ENCODE data around the gene KIF25. TPM values are rescaled to one million over a fixed set of nuclear protein-coding genes. Genes with fewer than 3 reads are reported as not detected.

Gene KIF25
- total RNA-seq, 2 experiments from 2014 or later: not detected

DNA sequence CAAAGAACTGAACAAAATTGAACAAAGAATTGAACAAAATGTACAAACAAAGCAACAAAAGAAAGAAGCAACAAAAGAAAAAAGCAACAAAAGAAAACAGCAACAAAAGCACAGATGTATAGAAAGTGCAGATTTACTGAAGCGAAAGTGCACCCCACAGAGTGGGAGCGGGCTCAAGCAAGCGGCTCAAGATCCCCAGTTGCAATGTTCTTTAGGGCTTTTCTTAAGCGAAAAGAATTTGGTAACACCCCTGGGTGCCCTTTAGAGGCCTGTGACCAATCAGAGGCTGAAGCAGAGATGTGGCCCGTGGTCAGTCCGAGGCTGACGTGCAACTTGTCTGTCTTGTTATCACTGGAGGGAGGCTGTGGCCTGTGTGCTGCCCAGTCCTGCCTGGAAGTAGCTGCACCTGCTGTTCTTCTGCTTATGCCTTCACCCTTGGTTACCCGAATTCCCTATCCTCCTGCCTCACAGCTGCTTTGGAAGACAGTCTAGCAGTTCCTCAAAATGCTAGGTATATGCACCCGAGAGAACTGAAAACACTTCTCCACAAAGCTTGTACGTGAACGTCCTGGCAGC lies 13.2 kb upstream of the KIF25 start:
- Mint-ChIP-seq H3K4me3 (no peak overlapping the region), H3K9me3 (no peaks in the 10 kb centered on the region)

GRCh38 chr6:167984876-167985604 lies 12.4 kb upstream of the KIF25 start:
- H3K4me1 Mint-ChIP-seq: no peaks in the 10 kb centered on the region
- no peak for DNase-seq
- no peaks in the 10 kb centered on the region for H3K27me3 Mint-ChIP-seq
- no peaks in the 10 kb centered on the region for H3K36me3 Mint-ChIP-seq
- no peak overlapping the region for H3K27ac Mint-ChIP-seq
- no peaks in the 10 kb centered on the region for H3K9me3 Mint-ChIP-seq
- H3K4me3 Mint-ChIP-seq: no peak overlapping the region

More for the DNA sequence above, 13.2 kb upstream of the KIF25 start:
- Mint-ChIP-seq H3K4me1 (no peaks in the 10 kb centered on the region), H3K27me3 (peaks cover 2% of the 10 kb centered on the region), H3K27ac (no peak overlapping the region), H3K36me3 (no peaks in the 10 kb centered on the region)
- no peak for DNase-seq

DNA sequence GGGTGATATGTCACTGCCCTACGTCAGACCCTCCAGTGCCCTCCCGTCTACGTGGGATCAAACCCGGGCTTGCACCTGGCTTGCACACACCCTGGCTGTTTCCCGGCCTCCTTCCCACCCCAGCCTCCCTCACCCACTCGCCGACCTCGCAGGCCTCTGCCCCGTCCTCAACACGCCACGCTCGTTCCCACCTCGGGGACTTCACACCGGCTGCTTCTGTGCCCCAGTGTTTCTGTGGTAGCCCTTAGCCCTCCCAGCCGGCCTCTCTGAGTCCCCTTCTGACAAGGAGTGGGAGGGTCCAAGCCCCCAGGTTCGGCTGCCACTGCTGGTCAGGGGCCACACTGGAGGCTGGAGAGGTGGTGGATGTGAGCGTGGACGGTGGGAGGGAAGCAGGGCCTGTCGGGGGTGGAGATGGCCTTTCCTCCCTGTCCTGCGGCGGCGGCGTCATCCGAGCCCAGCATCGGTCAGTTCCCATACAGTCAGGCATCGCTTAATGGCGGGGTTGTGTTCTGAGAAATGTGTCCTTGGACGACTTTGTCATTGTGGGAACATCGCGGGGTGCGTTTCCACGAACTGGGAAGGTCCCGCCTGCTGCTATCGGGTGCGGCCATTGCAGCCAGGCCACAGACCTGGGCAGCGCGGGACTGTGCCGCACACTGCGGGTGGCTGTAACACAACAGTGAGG lies 11.4 kb upstream of the KIF25 start:
- H3K27me3 Mint-ChIP-seq: no peaks in the 10 kb centered on the region
- H3K36me3 Mint-ChIP-seq: no peaks in the 10 kb centered on the region
- no peak for DNase-seq
- H3K4me3 Mint-ChIP-seq: no peak overlapping the region
- H3K9me3 Mint-ChIP-seq: no peaks in the 10 kb centered on the region
- no peaks in the 10 kb centered on the region for H3K4me1 Mint-ChIP-seq
- H3K27ac Mint-ChIP-seq: no peak overlapping the region

- H3K27ac Mint-ChIP-seq: no peak overlapping the region
- DNase-seq: no peak
- H3K27me3 Mint-ChIP-seq: no peaks in the 10 kb centered on the region
- H3K36me3 Mint-ChIP-seq: no peaks in the 10 kb centered on the region
- H3K9me3 Mint-ChIP-seq: no peaks in the 10 kb centered on the region
- no peak overlapping the region for H3K4me3 Mint-ChIP-seq
- H3K4me1 Mint-ChIP-seq: no peaks in the 10 kb centered on the region
Observed at GRCh38 chr6:167987396-167988153, 9.9 kb upstream of the KIF25 start.

GRCh38 chr6:167988154-167988495 lies 9.3 kb upstream of the KIF25 start:
- H3K27ac Mint-ChIP-seq: no peak overlapping the region
- H3K27me3 Mint-ChIP-seq: no peaks in the 10 kb centered on the region
- no peaks in the 10 kb centered on the region for H3K36me3 Mint-ChIP-seq
- no peaks in the 10 kb centered on the region for H3K4me1 Mint-ChIP-seq
- no peak for DNase-seq
- H3K4me3 Mint-ChIP-seq: no peak overlapping the region
- no peaks in the 10 kb centered on the region for H3K9me3 Mint-ChIP-seq

GRCh38 chr6:167988945-167989841 lies 8.3 kb upstream of the KIF25 start:
- H3K27ac Mint-ChIP-seq: no peak overlapping the region
- peaks cover 5% of the 10 kb centered on the region for H3K27me3 Mint-ChIP-seq
- H3K9me3 Mint-ChIP-seq: no peaks in the 10 kb centered on the region
- H3K4me1 Mint-ChIP-seq: no peaks in the 10 kb centered on the region
- H3K4me3 Mint-ChIP-seq: no peak overlapping the region
- H3K36me3 Mint-ChIP-seq: no peaks in the 10 kb centered on the region
- no peak for DNase-seq

DNA sequence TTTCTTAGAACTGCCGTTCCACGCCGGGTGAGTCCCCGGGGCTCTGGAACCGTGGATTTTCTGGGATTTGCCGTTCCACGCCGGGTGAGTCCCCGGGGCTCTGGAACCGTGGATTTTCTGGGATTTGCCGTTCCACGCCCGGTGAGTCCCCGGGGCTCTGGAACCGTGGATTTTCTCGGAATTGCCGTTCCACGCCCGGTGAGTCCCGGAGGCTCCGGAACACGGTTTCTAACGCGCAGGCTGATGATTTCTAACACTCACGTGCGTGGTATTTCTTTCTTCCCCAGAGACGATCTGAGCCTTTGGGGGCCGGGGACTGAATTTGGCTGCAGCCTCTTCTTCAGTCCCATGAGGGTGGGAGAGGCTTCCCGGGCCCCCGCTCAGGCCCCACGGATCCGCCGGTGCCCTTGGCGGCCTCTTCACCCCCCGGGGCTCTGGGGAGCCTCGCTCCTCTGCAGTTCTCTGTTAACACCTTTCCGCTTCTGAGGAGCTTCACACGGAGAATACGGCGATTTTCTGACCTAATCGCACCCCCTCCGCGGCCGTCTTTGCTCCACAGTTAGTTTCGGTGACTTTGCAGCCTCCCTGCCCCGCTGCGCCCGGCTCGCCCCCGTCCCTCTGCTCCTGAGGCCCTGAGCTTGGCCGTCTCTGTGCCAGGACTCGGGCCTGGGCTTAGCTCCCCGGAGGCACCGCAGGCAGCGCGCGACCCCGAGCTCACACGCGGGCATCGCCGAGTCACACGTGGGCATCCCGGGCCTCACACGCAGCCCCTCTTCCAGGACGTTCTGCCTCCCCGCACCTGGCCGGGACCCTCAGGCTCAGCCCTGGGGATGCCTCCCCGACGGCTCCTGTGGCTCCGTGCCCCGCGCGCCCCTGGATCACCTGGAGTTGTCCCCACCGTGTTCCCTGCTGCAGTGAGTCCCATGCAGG lies 7.2 kb upstream of the KIF25 start:
- no peak overlapping the region for H3K27ac Mint-ChIP-seq
- H3K4me3 Mint-ChIP-seq: no peak overlapping the region
- DNase-seq: no peak
- H3K36me3 Mint-ChIP-seq: no peaks in the 10 kb centered on the region
- no peaks in the 10 kb centered on the region for H3K4me1 Mint-ChIP-seq
- H3K9me3 Mint-ChIP-seq: no peaks in the 10 kb centered on the region
- H3K27me3 Mint-ChIP-seq: peaks cover 5% of the 10 kb centered on the region

DNA sequence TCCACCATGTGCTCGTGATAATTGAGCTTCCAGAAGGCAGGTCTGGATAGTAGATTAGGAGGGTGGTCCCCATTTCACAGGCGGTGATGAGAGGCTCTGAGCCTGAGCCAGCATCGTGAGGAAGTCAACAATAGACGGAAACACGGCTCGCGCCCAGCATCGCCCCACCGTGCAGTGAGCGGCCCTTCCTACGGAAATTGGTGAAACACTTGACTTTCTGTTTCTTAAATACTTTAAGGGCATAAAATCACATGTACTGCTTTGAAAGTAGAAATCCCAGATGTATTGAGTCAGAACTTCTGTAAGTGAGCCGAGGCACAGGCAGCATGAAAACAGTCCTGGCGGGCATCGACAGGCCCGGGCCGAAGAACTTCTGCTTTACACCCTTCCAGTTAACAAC lies 4.3 kb upstream of the KIF25 start:
- no peak for DNase-seq
- Mint-ChIP-seq H3K9me3 (no peaks in the 10 kb centered on the region), H3K36me3 (no peaks in the 10 kb centered on the region), H3K4me1 (no peaks in the 10 kb centered on the region), H3K27me3 (peaks cover 9% of the 10 kb centered on the region), H3K4me3 (no peak overlapping the region), H3K27ac (no peak overlapping the region)

GRCh38 chr6:167993831-167994230 lies 3.6 kb upstream of the KIF25 start:
- H3K4me3 Mint-ChIP-seq: no peak overlapping the region
- H3K36me3 Mint-ChIP-seq: no peaks in the 10 kb centered on the region
- H3K9me3 Mint-ChIP-seq: no peaks in the 10 kb centered on the region
- no peaks in the 10 kb centered on the region for H3K4me1 Mint-ChIP-seq
- DNase-seq: no peak
- H3K27ac Mint-ChIP-seq: no peak overlapping the region
- H3K27me3 Mint-ChIP-seq: peaks cover 9% of the 10 kb centered on the region

GRCh38 chr6:167995302-167995701 lies 2.2 kb upstream of the KIF25 start:
- H3K4me3 Mint-ChIP-seq: no peak overlapping the region
- H3K27ac Mint-ChIP-seq: no peak overlapping the region
- DNase-seq: no peak
- H3K27me3 Mint-ChIP-seq: peaks cover 9% of the 10 kb centered on the region
- no peaks in the 10 kb centered on the region for H3K36me3 Mint-ChIP-seq
- H3K4me1 Mint-ChIP-seq: no peaks in the 10 kb centered on the region
- no peaks in the 10 kb centered on the region for H3K9me3 Mint-ChIP-seq

- Mint-ChIP-seq H3K27me3 (peaks cover 9% of the 10 kb centered on the region), H3K9me3 (no peaks in the 10 kb centered on the region), H3K4me3 (no peak overlapping the region)
Observed at GRCh38 chr6:167995731-167996151, 1.7 kb upstream of the KIF25 start.

DNA sequence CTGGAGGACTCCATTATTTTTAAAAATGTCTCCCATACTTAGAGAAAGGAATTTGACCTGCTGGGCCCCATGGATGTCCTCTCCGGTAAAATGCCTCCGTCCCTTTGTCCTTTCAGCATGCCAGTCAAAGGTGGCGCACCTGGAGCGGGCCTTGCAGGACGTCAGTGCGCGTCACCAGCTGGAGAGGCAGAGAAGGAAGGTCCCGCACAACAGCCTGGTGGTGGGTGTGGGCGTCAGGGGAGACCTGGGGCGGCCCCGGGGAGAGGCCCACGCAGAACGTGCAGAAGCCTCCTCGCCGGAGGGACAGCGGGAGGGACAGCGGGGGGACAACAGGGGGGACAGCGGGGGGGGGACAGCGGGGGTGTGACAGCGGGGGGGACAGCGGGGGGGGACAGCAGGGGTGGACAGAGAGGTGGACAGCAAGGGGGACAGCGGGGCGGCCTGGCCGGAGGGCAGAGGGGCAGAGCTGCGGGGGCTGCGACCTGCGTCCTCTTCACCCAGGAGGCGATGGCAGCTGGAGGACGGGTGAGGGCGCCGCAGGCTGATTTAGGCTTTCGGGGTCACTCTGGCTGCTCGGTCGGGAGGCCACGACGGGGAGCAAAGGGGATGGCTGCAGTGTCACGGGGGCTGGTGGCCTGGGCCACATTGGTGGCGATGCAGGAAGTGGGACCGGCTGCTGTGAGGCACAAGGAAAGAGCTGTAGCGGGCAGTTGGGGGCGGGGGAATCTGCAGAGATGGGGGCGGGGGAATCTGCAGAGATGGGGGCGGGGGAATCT lies 859 bp upstream of the KIF25 start:
- H3K27me3 Mint-ChIP-seq: peaks cover 9% of the 10 kb centered on the region
- no peaks in the 10 kb centered on the region for H3K36me3 Mint-ChIP-seq
- no peaks in the 10 kb centered on the region for H3K4me1 Mint-ChIP-seq
- DNase-seq: no peak
- no peaks in the 10 kb centered on the region for H3K9me3 Mint-ChIP-seq
- H3K4me3 Mint-ChIP-seq: no peak overlapping the region
- H3K27ac Mint-ChIP-seq: no peak overlapping the region

More at GRCh38 chr6:167995731-167996151, 1.7 kb upstream of the KIF25 start:
- DNase-seq: no peak
- no peaks in the 10 kb centered on the region for H3K36me3 Mint-ChIP-seq
- H3K4me1 Mint-ChIP-seq: no peaks in the 10 kb centered on the region
- no peak overlapping the region for H3K27ac Mint-ChIP-seq

GRCh38 chr6:167998215-167998614 lies 744 bp downstream of the KIF25 start:
- H3K27me3 Mint-ChIP-seq: peaks cover 9% of the 10 kb centered on the region
- no peaks in the 10 kb centered on the region for H3K36me3 Mint-ChIP-seq
- H3K9me3 Mint-ChIP-seq: no peaks in the 10 kb centered on the region
- no peak for DNase-seq
- H3K4me3 Mint-ChIP-seq: no peak overlapping the region
- no peak overlapping the region for H3K27ac Mint-ChIP-seq
- H3K4me1 Mint-ChIP-seq: no peaks in the 10 kb centered on the region

All from activated naive CD8-positive, alpha-beta T cell treated with anti-CD3 and anti-CD28 coated beads for 36 hours (primary cell).